Ishikawa (cell line): ENCODE results near the gene SLC13A1.

Experiments
- CEBPB ChIP-seq: IDR thresholded peaks from 2 replicates; pipeline ENCODE4 v1.6.1; 2012
- CREB1 ChIP-seq: IDR thresholded peaks from 2 replicates; pipeline ENCODE4 v1.6.1; 2012; ENCODE audit warnings: low read depth
- EGR1 ChIP-seq: IDR thresholded peaks from 2 replicates; pipeline ENCODE4 v1.6.1; 2012
- EP300 ChIP-seq: IDR thresholded peaks from 2 replicates; pipeline ENCODE4 v1.6.1; 2012; ENCODE audit warnings: borderline replicate concordance
- FOXM1 ChIP-seq: IDR thresholded peaks from 2 replicates; pipeline ENCODE4 v1.6.1; 2012; ENCODE audit warnings: low read depth, borderline replicate concordance
- NFIC ChIP-seq: IDR thresholded peaks from 2 replicates; pipeline ENCODE4 v1.6.1; 2012
- RAD21 ChIP-seq: IDR thresholded peaks from 2 replicates; pipeline ENCODE4 v1.6.1; 2012; ENCODE audit warnings: low read depth
- REST ChIP-seq: IDR thresholded peaks from 2 replicates; pipeline ENCODE4 v1.6.1; 2012; ENCODE audit warnings: low read depth, mild to moderate bottlenecking
- TAF1 ChIP-seq: IDR thresholded peaks from 2 replicates; pipeline ENCODE4 v1.6.1; 2012; ENCODE audit warnings: low read depth, mild to moderate bottlenecking
- TCF12 ChIP-seq: IDR thresholded peaks from 2 replicates; pipeline ENCODE4 v1.6.1; 2012; ENCODE audit warnings: low read depth
- TEAD4 ChIP-seq: IDR thresholded peaks from 2 replicates; pipeline ENCODE4 v1.6.1; 2012
- YY1 ChIP-seq: IDR thresholded peaks from 2 replicates; pipeline ENCODE4 v1.6.1; 2012; ENCODE audit warnings: low read depth
- ZBTB7A ChIP-seq: IDR thresholded peaks from 2 replicates; pipeline ENCODE4 v1.6.1; 2012; ENCODE audit warnings: low read depth
- TF ChIP-seq, protein P1 (sequence below): IDR thresholded peaks from 2 replicates; pipeline ENCODE4 v1.6.1; 2012
- TF ChIP-seq, protein P2 (sequence below): IDR thresholded peaks from 2 replicates; pipeline ENCODE4 v1.6.1; 2012

The SLC13A1 gene

GRCh38 chr7:123155571-123155970 is 44.2 kb downstream of the SLC13A1 start:
- TF ChIP-seq REST (no peak), RAD21 (no peak), NFIC (no peak), ZBTB7A (no peak), EGR1 (no peak), EP300 (no peak), YY1 (no peak), FOXM1 (no peak), TCF12 (no peak)
- TF ChIP-seq, protein P1, sequence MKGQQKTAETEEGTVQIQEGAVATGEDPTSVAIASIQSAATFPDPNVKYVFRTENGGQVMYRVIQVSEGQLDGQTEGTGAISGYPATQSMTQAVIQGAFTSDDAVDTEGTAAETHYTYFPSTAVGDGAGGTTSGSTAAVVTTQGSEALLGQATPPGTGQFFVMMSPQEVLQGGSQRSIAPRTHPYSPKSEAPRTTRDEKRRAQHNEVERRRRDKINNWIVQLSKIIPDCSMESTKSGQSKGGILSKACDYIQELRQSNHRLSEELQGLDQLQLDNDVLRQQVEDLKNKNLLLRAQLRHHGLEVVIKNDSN, result no peak
- TF ChIP-seq, protein P2, sequence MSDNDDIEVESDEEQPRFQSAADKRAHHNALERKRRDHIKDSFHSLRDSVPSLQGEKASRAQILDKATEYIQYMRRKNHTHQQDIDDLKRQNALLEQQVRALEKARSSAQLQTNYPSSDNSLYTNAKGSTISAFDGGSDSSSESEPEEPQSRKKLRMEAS, result no peak

DNA sequence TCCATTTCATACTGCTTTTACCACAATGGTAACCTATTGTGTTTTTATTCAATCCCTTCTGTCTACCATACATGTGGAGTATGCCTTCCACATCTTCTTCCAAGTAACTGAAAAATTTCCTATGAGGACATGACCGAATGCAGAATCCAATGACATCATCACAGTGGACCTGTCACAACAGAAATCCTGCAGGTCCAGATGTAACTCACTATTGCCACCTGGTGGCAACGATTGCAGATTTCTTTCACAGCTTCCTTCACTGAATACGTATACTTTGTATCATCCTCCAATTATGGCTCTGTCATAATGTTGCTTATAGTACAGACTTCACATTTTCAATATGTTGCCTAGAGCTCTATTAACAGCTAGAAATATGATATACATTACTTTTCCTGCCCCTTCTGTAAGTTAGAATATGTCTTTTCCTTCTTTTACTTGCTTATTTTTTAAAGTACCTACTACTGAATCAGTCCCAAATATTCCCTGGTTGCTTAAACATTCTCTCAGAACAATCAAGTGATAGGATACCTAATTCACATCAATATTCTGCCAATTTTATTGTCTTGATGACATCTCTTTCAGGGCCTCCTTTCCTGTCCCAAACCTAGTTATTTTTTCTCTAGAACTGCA is 45.4 kb downstream of the SLC13A1 start:
- TF ChIP-seq TEAD4 (no peak), RAD21 (peak; percentile 74), ZBTB7A (no peak)
- TF ChIP-seq, protein P1, result no peak

- TF ChIP-seq ZBTB7A (no peak), TAF1 (no peak), TCF12 (no peak), EGR1 (no peak), RAD21 (no peak), CEBPB (no peak), REST (no peak)
- TF ChIP-seq, protein P1, result no peak
Observed at GRCh38 chr7:123151443-123151842, 48.3 kb downstream of the SLC13A1 start.

- TF ChIP-seq CEBPB (no peak), RAD21 (no peak), TCF12 (no peak)
Observed at GRCh38 chr7:123148813-123149212, 51.0 kb downstream of the SLC13A1 start.

- TF ChIP-seq EGR1 (no peak), TCF12 (no peak), REST (no peak), ZBTB7A (no peak), CREB1 (no peak), FOXM1 (no peak), YY1 (no peak), NFIC (no peak), RAD21 (no peak), EP300 (no peak)
- TF ChIP-seq, protein P2, result no peak
- TF ChIP-seq, protein P1, result no peak
Observed at GRCh38 chr7:123143252-123144006, 56.3 kb downstream of the SLC13A1 start.
